ENCODE measurements around the gene ITK.

ITK gene

GRCh38 chr5:157295247-157295646, 114.6 kb downstream of the ITK start:
- H3K4me1 ChIP-seq (ENCODE audit: insufficient read depth, low read length): no peaks in the 10 kb centered on the region
- H3K9ac ChIP-seq (ENCODE audit: low read depth, low read length): no peak overlapping the region
- peaks cover 29% of the 10 kb centered on the region for H4K20me1 ChIP-seq (ENCODE audit: insufficient read depth, low read length)
- no peak for ATAC-seq (ENCODE audit: insufficient read depth, low read depth)
- H3K27me3 ChIP-seq (ENCODE audit: insufficient read depth, low read length, poor library complexity): no peaks in the 10 kb centered on the region
- H3K4me2 ChIP-seq (ENCODE audit: insufficient read depth, low read length): no peak overlapping the region
- DNase-seq: no peak
- no peaks in the 10 kb centered on the region for H3K9me3 ChIP-seq (ENCODE audit: insufficient read depth, low read length, severe bottlenecking)
- no peak for TF ChIP-seq EZH2 (IDR thresholded peaks at IDR 0.05; ENCODE audit: borderline replicate concordance, low read depth, low read length, severe bottlenecking)
- TF ChIP-seq, protein P1, sequence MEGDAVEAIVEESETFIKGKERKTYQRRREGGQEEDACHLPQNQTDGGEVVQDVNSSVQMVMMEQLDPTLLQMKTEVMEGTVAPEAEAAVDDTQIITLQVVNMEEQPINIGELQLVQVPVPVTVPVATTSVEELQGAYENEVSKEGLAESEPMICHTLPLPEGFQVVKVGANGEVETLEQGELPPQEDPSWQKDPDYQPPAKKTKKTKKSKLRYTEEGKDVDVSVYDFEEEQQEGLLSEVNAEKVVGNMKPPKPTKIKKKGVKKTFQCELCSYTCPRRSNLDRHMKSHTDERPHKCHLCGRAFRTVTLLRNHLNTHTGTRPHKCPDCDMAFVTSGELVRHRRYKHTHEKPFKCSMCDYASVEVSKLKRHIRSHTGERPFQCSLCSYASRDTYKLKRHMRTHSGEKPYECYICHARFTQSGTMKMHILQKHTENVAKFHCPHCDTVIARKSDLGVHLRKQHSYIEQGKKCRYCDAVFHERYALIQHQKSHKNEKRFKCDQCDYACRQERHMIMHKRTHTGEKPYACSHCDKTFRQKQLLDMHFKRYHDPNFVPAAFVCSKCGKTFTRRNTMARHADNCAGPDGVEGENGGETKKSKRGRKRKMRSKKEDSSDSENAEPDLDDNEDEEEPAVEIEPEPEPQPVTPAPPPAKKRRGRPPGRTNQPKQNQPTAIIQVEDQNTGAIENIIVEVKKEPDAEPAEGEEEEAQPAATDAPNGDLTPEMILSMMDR (IDR thresholded peaks at IDR 0.05; ENCODE audit: borderline replicate concordance, extremely low read depth, low read length, poor library complexity, severe bottlenecking): no peak
- no peak overlapping the region for H3K4me3 ChIP-seq (ENCODE audit: low read depth in 1 of 2, low read length in 2 of 2)
- peak overlapping the region; percentile 25; the same call in 1 of the 2 replicates for H3K27ac ChIP-seq (ENCODE audit: low read length)
- H3K79me2 ChIP-seq (ENCODE audit: insufficient read depth, low read length): peaks cover 47% of the 10 kb centered on the region
- peaks cover 97% of the 10 kb centered on the region for H3K36me3 ChIP-seq (ENCODE audit: insufficient read depth, low read length)
- H2AFZ ChIP-seq (ENCODE audit: low read depth, low read length): no peak overlapping the region

- H4K20me1 ChIP-seq (ENCODE audit: insufficient read depth, low read length): peaks cover 21% of the 10 kb centered on the region
- H3K4me3 ChIP-seq (ENCODE audit: low read depth in 1 of 2, low read length in 2 of 2): no peak overlapping the region
- H3K79me2 ChIP-seq (ENCODE audit: insufficient read depth, low read length): peaks cover 23% of the 10 kb centered on the region
- H3K4me2 ChIP-seq (ENCODE audit: insufficient read depth, low read length): no peak overlapping the region
- peaks cover 98% of the 10 kb centered on the region for H3K36me3 ChIP-seq (ENCODE audit: insufficient read depth, low read length)
- no peak for DNase-seq
- H3K4me1 ChIP-seq (ENCODE audit: insufficient read depth, low read length): no peaks in the 10 kb centered on the region
- no peak overlapping the region for H3K27ac ChIP-seq (ENCODE audit: low read length)
- H3K27me3 ChIP-seq (ENCODE audit: insufficient read depth, low read length, poor library complexity): no peaks in the 10 kb centered on the region
- no peak overlapping the region for H3K9ac ChIP-seq (ENCODE audit: low read depth, low read length)
- no peak for TF ChIP-seq EZH2 (IDR thresholded peaks at IDR 0.05; ENCODE audit: borderline replicate concordance, low read depth, low read length, severe bottlenecking)
- TF ChIP-seq, protein P1 (IDR thresholded peaks at IDR 0.05; ENCODE audit: borderline replicate concordance, extremely low read depth, low read length, poor library complexity, severe bottlenecking): no peak
- no peak for ATAC-seq (ENCODE audit: insufficient read depth, low read depth)
- H3K9me3 ChIP-seq (ENCODE audit: insufficient read depth, low read length, severe bottlenecking): no peaks in the 10 kb centered on the region
- H2AFZ ChIP-seq (ENCODE audit: low read depth, low read length): no peak overlapping the region
These were observed 119.9 kb downstream of the ITK start for GRCh38 chr5:157300564-157300963.

- no peak overlapping the region; the same call in 1 of the 2 replicates for H3K27ac ChIP-seq (ENCODE audit: low read length)
- no peak overlapping the region for H2AFZ ChIP-seq (ENCODE audit: low read depth, low read length)
- no peak for ATAC-seq (ENCODE audit: insufficient read depth, low read depth)
- H3K36me3 ChIP-seq (ENCODE audit: insufficient read depth, low read length): peaks cover 98% of the 10 kb centered on the region
- H3K27me3 ChIP-seq (ENCODE audit: insufficient read depth, low read length, poor library complexity): no peaks in the 10 kb centered on the region
- peaks cover 16% of the 10 kb centered on the region for H4K20me1 ChIP-seq (ENCODE audit: insufficient read depth, low read length)
- H3K9ac ChIP-seq (ENCODE audit: low read depth, low read length): no peak overlapping the region
- no peak overlapping the region for H3K4me2 ChIP-seq (ENCODE audit: insufficient read depth, low read length)
- no peak overlapping the region for H3K4me3 ChIP-seq (ENCODE audit: low read depth in 1 of 2, low read length in 2 of 2)
- H3K4me1 ChIP-seq (ENCODE audit: insufficient read depth, low read length): no peaks in the 10 kb centered on the region
- no peak for TF ChIP-seq EZH2 (IDR thresholded peaks at IDR 0.05; ENCODE audit: borderline replicate concordance, low read depth, low read length, severe bottlenecking)
- TF ChIP-seq, protein P1 (IDR thresholded peaks at IDR 0.05; ENCODE audit: borderline replicate concordance, extremely low read depth, low read length, poor library complexity, severe bottlenecking): no peak
- DNase-seq: no peak
- no peaks in the 10 kb centered on the region for H3K9me3 ChIP-seq (ENCODE audit: insufficient read depth, low read length, severe bottlenecking)
- peaks cover 20% of the 10 kb centered on the region for H3K79me2 ChIP-seq (ENCODE audit: insufficient read depth, low read length)
These were observed 120.4 kb downstream of the ITK start for GRCh38 chr5:157301066-157301465.

- Histone ChIP-seq H3K27ac (ENCODE audit: low read length) (0 out of 2 replicates have a peak overlapping the region, but pooled peaks have one; percentile 14), H3K79me2 (ENCODE audit: insufficient read depth, low read length) (peaks cover 22% of the 10 kb centered on the region), H2AFZ (ENCODE audit: low read depth, low read length) (no peak overlapping the region), H3K9ac (ENCODE audit: low read depth, low read length) (no peak overlapping the region), H3K9me3 (ENCODE audit: insufficient read depth, low read length, severe bottlenecking) (no peaks in the 10 kb centered on the region), H3K36me3 (ENCODE audit: insufficient read depth, low read length) (peaks cover 97% of the 10 kb centered on the region), H3K4me1 (ENCODE audit: insufficient read depth, low read length) (no peaks in the 10 kb centered on the region), H3K4me2 (ENCODE audit: insufficient read depth, low read length) (no peak overlapping the region), H4K20me1 (ENCODE audit: insufficient read depth, low read length) (peaks cover 19% of the 10 kb centered on the region), H3K4me3 (ENCODE audit: low read depth in 1 of 2, low read length in 2 of 2) (no peak overlapping the region), H3K27me3 (ENCODE audit: insufficient read depth, low read length, poor library complexity) (no peaks in the 10 kb centered on the region)
- DNase-seq (no peak), ATAC-seq (ENCODE audit: insufficient read depth, low read depth) (no peak)
- TF ChIP-seq, protein P1 (IDR thresholded peaks at IDR 0.05; ENCODE audit: borderline replicate concordance, extremely low read depth, low read length, poor library complexity, severe bottlenecking): no peak
- no peak for TF ChIP-seq EZH2 (IDR thresholded peaks at IDR 0.05; ENCODE audit: borderline replicate concordance, low read depth, low read length, severe bottlenecking)
These were observed 122.4 kb downstream of the ITK start for GRCh38 chr5:157303023-157303422.

Measured in DND-41 (cell line).